Fibroblast of the conjunctiva (primary cell): ENCODE data around the gene ATRN.
"Not testable (repeated sequence)": the region's sequence is repeated elsewhere in the genome, so short reads cannot be mapped to it uniquely, and the experiment has no call there.

Source experiments
- DNase-seq: peaks from one replicate; pipeline ENCODE4 v3.0.0-alpha.2; 2010; ENCODE audit warnings: low read depth

Gene ATRN

DNA sequence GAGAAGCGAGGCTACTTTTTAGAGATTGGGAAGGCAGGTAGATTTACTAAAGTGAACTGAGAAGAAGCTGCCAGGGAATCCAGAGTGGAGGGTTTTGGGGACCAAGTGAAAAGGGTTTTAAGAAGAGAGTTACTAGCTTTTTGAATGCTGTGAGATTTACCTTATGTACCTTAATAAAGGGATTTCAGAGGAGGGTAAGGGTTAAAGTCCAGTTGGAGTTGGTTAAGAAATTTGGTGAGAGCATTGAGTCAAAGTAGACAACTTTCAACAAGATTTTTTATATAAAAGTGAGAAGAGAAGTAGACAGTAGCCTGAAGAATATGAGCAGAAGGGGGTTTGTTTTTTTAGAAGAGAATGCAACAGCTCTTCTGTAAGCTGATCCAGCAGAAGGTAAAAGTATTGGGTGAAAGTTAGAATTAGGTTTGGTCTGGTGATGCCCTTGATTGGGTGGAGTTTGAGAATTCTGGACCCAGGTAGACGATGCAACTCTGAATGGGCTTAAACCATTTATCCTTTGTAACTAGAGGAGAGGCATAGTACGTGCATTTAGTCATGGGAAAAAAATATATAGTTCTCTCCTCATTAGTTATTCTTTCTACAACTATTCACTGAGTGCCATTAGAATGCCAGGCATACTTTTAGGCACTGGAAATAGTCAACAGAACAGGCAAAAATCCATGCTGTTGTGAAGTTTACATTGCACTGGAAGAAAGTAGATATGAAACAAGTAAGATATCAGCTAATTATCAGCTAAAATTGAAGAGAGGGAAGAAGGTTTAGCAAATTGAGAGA lies 44.8 kb downstream of the ATRN start:
- DNase-seq, result no peak

GRCh38 chr20:3521852-3522740 lies 51.3 kb downstream of the ATRN start:
- DNase-seq, result no peak

DNA sequence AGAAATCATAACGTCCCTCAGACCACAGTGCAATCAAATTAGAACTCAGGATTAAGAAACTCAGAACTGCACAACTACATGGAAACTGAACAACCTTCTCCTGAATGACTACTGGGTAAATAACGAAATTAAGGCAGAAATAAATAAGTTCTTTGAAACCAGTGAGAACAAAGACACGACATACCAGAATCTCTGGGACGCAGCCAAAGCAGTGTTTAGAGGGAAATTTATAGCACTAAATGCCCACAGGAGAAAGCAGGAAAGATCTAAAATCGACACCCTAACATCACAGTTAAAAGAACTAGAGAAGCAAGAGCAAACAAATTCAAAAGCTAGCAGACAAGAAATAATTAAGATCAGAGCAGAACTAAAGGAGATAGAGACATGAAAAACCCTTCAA lies 53.9 kb downstream of the ATRN start:
- DNase-seq, result not testable (repeated sequence)

DNA sequence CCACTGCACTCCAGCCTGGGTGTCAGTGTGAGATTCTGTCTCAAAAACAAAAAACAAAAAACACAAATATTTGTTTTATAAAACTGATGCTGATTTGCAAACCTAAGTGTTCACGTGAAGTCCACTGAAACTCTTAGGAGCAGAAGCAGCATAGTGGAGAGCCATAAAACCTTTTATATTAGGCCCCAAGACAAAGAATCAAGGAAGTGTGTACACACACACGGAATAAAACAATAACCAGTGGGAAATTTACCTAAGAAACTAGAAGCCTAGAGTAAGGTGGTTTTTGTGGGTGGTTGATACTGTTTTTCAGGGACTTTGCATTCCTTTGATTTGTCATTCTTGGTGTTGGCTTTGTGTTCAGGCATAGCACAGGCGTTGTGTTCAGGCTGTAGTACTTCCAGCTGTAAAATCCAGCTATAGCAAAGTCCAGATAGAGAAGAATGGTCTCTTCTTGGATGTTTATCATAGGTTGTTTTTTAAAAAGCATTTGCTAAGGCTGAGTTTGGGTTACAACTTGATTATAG lies 61.3 kb downstream of the ATRN start:
- no peak for DNase-seq

DNA sequence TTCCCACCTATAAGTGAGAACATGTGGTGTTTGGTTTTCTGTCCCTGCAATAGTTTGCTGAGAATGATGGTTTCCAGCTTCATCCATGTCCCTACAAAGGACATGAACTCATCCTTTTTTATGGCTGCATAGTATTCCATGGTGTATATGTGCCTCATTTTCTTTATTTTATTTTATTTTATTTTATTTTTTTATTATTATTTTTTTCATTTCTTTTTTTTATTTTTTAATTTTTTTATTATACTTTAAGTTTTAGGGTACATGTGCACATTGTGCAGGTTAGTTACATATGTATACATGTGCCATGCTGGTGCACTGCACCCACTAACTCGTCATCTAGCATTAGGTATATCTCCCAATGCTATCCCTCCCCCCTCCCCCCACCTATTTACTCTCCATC lies 66.9 kb downstream of the ATRN start:
- DNase-seq, result not testable (repeated sequence)

- no peak for DNase-seq
These were observed 68.7 kb downstream of the ATRN start for GRCh38 chr20:3539311-3540107.

- no peak for DNase-seq
These were observed 71.3 kb downstream of the ATRN start for GRCh38 chr20:3541887-3542721.

DNA sequence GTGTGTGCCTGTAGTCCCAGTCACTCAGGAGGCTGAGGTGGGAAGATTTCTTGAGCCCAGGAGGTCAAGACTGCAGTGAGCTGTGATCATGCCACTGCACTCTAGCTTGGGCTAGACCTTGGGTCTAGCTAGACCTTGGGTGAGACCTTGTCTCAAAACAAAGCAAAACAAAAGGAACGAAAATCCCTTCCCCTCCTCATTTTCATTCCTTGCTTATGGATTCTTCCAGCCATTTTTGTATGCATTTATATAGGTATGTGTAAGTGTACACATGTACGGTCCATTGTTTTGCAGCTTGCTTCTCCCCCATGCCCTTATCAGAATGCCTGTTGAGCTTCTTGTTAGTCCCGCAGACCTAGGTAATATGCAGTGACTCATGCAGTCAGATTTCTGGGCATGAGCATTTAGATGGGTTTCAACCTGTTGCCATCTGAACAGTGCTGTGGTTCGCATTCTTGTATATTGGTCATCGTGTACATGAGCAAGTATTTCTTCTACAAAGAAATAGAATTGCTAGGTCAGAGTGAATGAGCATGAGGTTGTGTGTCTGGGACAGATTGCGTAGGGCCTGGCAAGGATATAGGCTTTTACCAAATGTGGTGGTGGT lies 73.2 kb downstream of the ATRN start:
- DNase-seq, result no peak

- no peak for DNase-seq
These were observed 74.6 kb downstream of the ATRN start for GRCh38 chr20:3545401-3545925.

DNA sequence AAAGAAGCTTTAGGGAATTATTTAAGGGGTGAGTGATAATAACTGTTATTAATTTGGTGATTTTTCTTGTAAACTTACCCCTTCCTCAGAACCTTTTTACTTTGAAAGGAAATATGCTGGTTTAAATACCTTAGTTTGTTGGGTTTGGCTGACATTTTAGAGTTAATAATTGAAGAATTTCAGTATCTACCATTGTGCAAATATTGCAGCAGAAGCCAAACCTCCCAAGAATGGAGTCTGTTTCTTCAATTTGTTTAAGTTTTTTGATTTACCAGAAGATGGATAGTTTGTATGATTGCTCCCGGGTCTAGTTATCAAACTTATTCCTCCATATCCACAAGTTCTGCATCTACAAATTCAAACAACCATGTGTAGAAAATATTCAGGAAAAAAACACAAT lies 77.1 kb downstream of the ATRN start:
- no peak for DNase-seq

DNA sequence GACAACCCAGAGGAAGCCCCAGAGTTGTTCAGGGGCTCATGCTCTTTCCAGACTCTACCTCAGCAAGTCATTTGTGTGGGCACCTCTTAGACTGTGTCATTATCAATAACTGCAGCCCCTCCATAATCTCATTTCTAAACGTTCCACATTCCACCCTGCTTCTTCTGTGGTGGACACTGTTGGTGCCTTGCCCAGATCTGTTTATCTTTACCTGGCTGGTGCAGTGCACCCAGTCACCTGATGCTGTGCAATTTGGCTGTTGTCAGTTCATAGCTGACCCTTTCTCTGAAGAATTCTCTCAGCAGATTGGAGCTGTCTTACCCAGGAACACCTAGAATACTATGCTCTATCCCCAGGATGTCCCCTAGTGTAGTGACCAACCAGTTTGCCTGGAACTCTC lies 80.0 kb downstream of the ATRN start:
- DNase-seq, result no peak

GRCh38 chr20:3551681-3552434 lies 81.0 kb downstream of the ATRN start:
- DNase-seq, result no peak

GRCh38 chr20:3553663-3554062 lies 82.8 kb downstream of the ATRN start:
- DNase-seq, result no peak

- no peak for DNase-seq
These were observed 86.5 kb downstream of the ATRN start for GRCh38 chr20:3557237-3557785.

- DNase-seq, result no peak
These were observed 88.4 kb downstream of the ATRN start for GRCh38 chr20:3559231-3559630.

- no peak for DNase-seq
These were observed 88.8 kb downstream of the ATRN start for GRCh38 chr20:3559637-3560036.

DNA sequence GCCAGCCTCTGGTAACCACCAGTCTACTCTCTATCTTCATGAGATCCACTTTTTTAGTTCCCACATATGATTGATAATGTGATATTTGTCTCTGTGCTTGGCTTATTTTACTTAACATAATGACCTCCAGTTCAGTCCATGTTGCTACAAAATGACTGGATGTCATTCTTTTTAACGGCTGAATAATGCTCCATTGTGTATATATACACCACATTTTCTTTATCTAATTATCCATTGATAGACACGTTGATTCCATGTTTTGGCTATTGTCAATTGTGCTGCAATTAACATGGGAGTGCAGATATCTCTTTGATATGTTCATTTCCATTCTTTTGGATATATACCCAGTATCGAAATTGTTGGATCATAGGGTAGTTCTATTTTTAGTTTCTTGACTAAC lies 89.3 kb downstream of the ATRN start:
- no peak for DNase-seq

DNA sequence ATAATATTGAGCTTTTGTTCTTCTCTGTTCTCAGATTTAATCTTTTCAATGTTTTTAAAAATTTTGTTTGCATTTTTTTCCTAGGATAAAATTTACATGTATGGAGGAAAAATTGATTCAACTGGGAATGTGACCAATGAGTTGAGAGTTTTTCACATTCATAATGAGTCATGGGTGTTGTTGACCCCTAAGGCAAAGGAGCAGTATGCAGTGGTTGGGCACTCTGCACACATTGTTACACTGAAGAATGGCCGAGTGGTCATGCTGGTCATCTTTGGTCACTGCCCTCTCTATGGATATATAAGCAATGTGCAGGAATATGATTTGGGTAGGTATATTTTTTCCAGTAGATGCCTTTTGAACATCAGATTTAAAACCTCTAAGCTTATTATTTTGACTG lies 89.8 kb downstream of the ATRN start:
- DNase-seq, result no peak

GRCh38 chr20:3563133-3563532 lies 92.3 kb downstream of the ATRN start:
- DNase-seq, result no peak
